ENCODE results near the gene PWWP2B. TPM values are rescaled to one million over a fixed set of nuclear protein-coding genes. Genes with fewer than 3 reads are reported as not detected.
"Not testable (repeated sequence)": the region's sequence is repeated elsewhere in the genome, so short reads cannot be mapped to it uniquely, and the experiment has no call there.

PWWP2B gene
- total RNA-seq, 1 experiment from 2014 or later = 12.2 TPM

GRCh38 chr10:132435320-132435719 lies 38.3 kb downstream of the PWWP2B start:
- DNase-seq (ENCODE audit: low spot score); POLR2A ChIA-PET; H3K36me3 Mint-ChIP-seq; CTCF ChIA-PET; H3K4me3 Mint-ChIP-seq; H3K9me3 Mint-ChIP-seq; H3K4me1 Mint-ChIP-seq; H3K27ac Mint-ChIP-seq; ATAC-seq; H3K27me3 Mint-ChIP-seq (ENCODE audit: low read depth): not testable (repeated sequence)

- DNase-seq (ENCODE audit: low spot score); H3K27me3 Mint-ChIP-seq (ENCODE audit: low read depth); H3K9me3 Mint-ChIP-seq; H3K4me3 Mint-ChIP-seq; ATAC-seq; H3K27ac Mint-ChIP-seq; H3K36me3 Mint-ChIP-seq; CTCF ChIA-PET; H3K4me1 Mint-ChIP-seq; POLR2A ChIA-PET: not testable (repeated sequence)
These were observed 39.1 kb downstream of the PWWP2B start for GRCh38 chr10:132436096-132436495.

DNA sequence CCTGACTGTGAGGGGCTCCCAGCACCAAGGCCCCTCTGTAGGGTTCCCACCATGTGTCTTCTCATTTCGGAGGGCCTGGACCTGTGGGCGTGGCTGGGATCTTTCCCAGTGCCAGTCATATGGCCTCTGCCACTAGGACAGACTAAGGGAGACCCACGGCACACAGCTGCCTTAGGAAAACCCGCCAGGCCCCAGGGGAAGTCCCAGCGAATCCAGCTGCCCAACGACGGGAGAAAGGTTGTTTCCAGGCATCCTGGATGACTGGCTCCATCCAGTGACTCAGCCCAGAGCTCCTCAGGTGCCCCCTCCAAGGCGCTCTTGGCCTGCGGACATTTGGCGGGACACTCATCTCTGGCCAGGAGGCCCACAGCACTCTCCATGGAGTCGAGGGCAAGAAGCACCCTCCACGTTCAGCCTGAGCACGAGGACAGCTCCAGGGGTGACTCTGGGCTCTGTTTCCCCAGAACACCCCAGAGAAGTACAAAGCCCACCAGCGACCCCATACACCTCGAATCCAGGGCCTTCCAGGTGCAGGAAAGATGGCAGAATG lies 39.9 kb downstream of the PWWP2B start:
- DNase-seq (ENCODE audit: low spot score) (no peak), ATAC-seq (no peak)
- TF ChIP-seq, protein P1, sequence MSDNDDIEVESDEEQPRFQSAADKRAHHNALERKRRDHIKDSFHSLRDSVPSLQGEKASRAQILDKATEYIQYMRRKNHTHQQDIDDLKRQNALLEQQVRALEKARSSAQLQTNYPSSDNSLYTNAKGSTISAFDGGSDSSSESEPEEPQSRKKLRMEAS (CRISPR knock-in tag; IDR thresholded peaks at IDR 0.05) = no peak
- TF ChIP-seq, protein P2, sequence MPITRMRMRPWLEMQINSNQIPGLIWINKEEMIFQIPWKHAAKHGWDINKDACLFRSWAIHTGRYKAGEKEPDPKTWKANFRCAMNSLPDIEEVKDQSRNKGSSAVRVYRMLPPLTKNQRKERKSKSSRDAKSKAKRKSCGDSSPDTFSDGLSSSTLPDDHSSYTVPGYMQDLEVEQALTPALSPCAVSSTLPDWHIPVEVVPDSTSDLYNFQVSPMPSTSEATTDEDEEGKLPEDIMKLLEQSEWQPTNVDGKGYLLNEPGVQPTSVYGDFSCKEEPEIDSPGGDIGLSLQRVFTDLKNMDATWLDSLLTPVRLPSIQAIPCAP (CRISPR knock-in tag; IDR thresholded peaks at IDR 0.05) = no peak
- TF ChIP-seq, protein P3, sequence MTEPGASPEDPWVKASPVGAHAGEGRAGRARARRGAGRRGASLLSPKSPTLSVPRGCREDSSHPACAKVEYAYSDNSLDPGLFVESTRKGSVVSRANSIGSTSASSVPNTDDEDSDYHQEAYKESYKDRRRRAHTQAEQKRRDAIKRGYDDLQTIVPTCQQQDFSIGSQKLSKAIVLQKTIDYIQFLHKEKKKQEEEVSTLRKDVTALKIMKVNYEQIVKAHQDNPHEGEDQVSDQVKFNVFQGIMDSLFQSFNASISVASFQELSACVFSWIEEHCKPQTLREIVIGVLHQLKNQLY (CRISPR knock-in tag; IDR thresholded peaks at IDR 0.05) = no peak
- Mint-ChIP-seq H3K4me1 (no peaks in the 10 kb centered on the region), H3K9me3 (peaks cover 7% of the 10 kb centered on the region; the same call in 1 of the 2 replicates), H3K27ac (no peak overlapping the region), H3K4me3 (no peak overlapping the region), H3K27me3 (ENCODE audit: low read depth) (no peaks in the 10 kb centered on the region), H3K36me3 (no peaks in the 10 kb centered on the region)
- POLR2A ChIA-PET = no interaction called here
- CTCF ChIA-PET = no interaction called here

- H3K36me3 Mint-ChIP-seq = no peaks in the 10 kb centered on the region
- ChIA-PET CTCF (interaction anchor here (0.7 to 1.1 kb wide), 2 partner anchors 15 to 33 kb away, joined by 3 to 4 read pairs; no protein-coding TSS in a partner anchor), POLR2A (no interaction called here)
- H3K27me3 Mint-ChIP-seq (ENCODE audit: low read depth) = no peaks in the 10 kb centered on the region
- DNase-seq (ENCODE audit: low spot score) = no peak
- H3K4me1 Mint-ChIP-seq = no peaks in the 10 kb centered on the region
- H3K27ac Mint-ChIP-seq = no peak overlapping the region
- peaks cover 9% of the 10 kb centered on the region; the same call in 1 of the 2 replicates for H3K9me3 Mint-ChIP-seq
- H3K4me3 Mint-ChIP-seq = no peak overlapping the region
- ATAC-seq = no peak
- TF ChIP-seq EMX1 (CRISPR knock-in tag; IDR thresholded peaks at IDR 0.05) = no peak
- TF ChIP-seq E2F4 (CRISPR knock-in tag; IDR thresholded peaks at IDR 0.05; ENCODE audit: borderline replicate concordance, low read depth) = no peak
- no peak for TF ChIP-seq OVOL2 (CRISPR knock-in tag; IDR thresholded peaks at IDR 0.05; ENCODE audit: borderline replicate concordance)
- no peak for TF ChIP-seq NFATC4 (CRISPR knock-in tag; IDR thresholded peaks at IDR 0.05)
- no peak for TF ChIP-seq FOXJ3 (CRISPR knock-in tag; IDR thresholded peaks at IDR 0.05; ENCODE audit: borderline replicate concordance)
- TF ChIP-seq FOXP1 (CRISPR knock-in tag; IDR thresholded peaks at IDR 0.05; ENCODE audit: borderline replicate concordance) = no peak
- no peak for TF ChIP-seq TP53 (CRISPR knock-in tag; IDR thresholded peaks at IDR 0.05)
- TF ChIP-seq ZNF532 (CRISPR knock-in tag; IDR thresholded peaks at IDR 0.05; ENCODE audit: borderline replicate concordance) = no peak
- no peak for TF ChIP-seq CBFB (CRISPR knock-in tag; IDR thresholded peaks at IDR 0.05; ENCODE audit: low read depth)
- TF ChIP-seq, protein P4, sequence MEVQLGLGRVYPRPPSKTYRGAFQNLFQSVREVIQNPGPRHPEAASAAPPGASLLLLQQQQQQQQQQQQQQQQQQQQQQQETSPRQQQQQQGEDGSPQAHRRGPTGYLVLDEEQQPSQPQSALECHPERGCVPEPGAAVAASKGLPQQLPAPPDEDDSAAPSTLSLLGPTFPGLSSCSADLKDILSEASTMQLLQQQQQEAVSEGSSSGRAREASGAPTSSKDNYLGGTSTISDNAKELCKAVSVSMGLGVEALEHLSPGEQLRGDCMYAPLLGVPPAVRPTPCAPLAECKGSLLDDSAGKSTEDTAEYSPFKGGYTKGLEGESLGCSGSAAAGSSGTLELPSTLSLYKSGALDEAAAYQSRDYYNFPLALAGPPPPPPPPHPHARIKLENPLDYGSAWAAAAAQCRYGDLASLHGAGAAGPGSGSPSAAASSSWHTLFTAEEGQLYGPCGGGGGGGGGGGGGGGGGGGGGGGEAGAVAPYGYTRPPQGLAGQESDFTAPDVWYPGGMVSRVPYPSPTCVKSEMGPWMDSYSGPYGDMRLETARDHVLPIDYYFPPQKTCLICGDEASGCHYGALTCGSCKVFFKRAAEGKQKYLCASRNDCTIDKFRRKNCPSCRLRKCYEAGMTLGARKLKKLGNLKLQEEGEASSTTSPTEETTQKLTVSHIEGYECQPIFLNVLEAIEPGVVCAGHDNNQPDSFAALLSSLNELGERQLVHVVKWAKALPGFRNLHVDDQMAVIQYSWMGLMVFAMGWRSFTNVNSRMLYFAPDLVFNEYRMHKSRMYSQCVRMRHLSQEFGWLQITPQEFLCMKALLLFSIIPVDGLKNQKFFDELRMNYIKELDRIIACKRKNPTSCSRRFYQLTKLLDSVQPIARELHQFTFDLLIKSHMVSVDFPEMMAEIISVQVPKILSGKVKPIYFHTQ (CRISPR knock-in tag; IDR thresholded peaks at IDR 0.05) = no peak
- TF ChIP-seq ELF4 (CRISPR knock-in tag; IDR thresholded peaks at IDR 0.05; ENCODE audit: low read depth) = no peak
- no peak for TF ChIP-seq ZNF425 (CRISPR knock-in tag; conservative IDR thresholded peaks at IDR 0.05)
- no peak for TF ChIP-seq GRHL2 (CRISPR knock-in tag; IDR thresholded peaks at IDR 0.05; ENCODE audit: insufficient replicate concordance, severe bottlenecking)
These were observed 40.5 kb downstream of the PWWP2B start for GRCh38 chr10:132437541-132437950.

Measured in WTC11 (cell line).